CD4-positive, alpha-beta T cell treated with Interleukin-4 for 4 hours (primary cell): ENCODE measurements around the gene IGF2BP3.
"Not testable (repeated sequence)": the region's sequence is repeated elsewhere in the genome, so short reads cannot be mapped to it uniquely, and the experiment has no call there.

Source experiments
- DNase-seq: peaks from one replicate; pipeline ENCODE4 v3.0.0-alpha.2; 2020

IGF2BP3 gene

GRCh38 chr7:23470330-23471105 is at the start of gene IGF2BP3:
IGF2BP3 (minus strand) TSS chr7:23470491; CDS start chr7:23470110, 381 bp downstream.
- DNase-seq: no peak

- no peak for DNase-seq
These were observed 44.5 kb upstream of the IGF2BP3 start for GRCh38 chr7:23514755-23515154.

GRCh38 chr7:23513746-23514145 is 43.5 kb upstream of the IGF2BP3 start:
- not testable (repeated sequence) for DNase-seq

- no peak for DNase-seq
These were observed 23.7 kb upstream of the IGF2BP3 start for GRCh38 chr7:23494009-23494408.

- DNase-seq: no peak
These were observed 21.2 kb upstream of the IGF2BP3 start for GRCh38 chr7:23491502-23491901.

- DNase-seq: peak; percentile 50
These were observed 20.3 kb upstream of the IGF2BP3 start for GRCh38 chr7:23490357-23491135.

- not testable (repeated sequence) for DNase-seq
These were observed 18.4 kb upstream of the IGF2BP3 start for GRCh38 chr7:23488714-23489113.

- DNase-seq: no peak
These were observed 17.4 kb upstream of the IGF2BP3 start for GRCh38 chr7:23487670-23488069.

GRCh38 chr7:23486002-23486773 is 15.9 kb upstream of the IGF2BP3 start:
- DNase-seq: no peak

GRCh38 chr7:23482686-23483085 is 12.4 kb upstream of the IGF2BP3 start:
- no peak for DNase-seq

GRCh38 chr7:23477962-23478866 is 7.9 kb upstream of the IGF2BP3 start:
- no peak for DNase-seq

- DNase-seq: no peak
These were observed 6.8 kb upstream of the IGF2BP3 start for GRCh38 chr7:23477157-23477499.

GRCh38 chr7:23476286-23477156 is 6.2 kb upstream of the IGF2BP3 start:
- DNase-seq: no peak

- DNase-seq: no peak
These were observed 5.2 kb upstream of the IGF2BP3 start for GRCh38 chr7:23475576-23475839.

GRCh38 chr7:23474829-23475575 is 4.7 kb upstream of the IGF2BP3 start:
- DNase-seq: no peak

- DNase-seq: peak; percentile 45
These were observed 4.0 kb upstream of the IGF2BP3 start for GRCh38 chr7:23474094-23474828.

GRCh38 chr7:23473844-23474093 is 3.5 kb upstream of the IGF2BP3 start:
- no peak for DNase-seq

GRCh38 chr7:23472956-23473843 is 2.9 kb upstream of the IGF2BP3 start:
- DNase-seq: no peak

GRCh38 chr7:23472556-23472955 is 2.3 kb upstream of the IGF2BP3 start:
- no peak for DNase-seq
